ENCODE results near the gene DHPS.

DNA sequence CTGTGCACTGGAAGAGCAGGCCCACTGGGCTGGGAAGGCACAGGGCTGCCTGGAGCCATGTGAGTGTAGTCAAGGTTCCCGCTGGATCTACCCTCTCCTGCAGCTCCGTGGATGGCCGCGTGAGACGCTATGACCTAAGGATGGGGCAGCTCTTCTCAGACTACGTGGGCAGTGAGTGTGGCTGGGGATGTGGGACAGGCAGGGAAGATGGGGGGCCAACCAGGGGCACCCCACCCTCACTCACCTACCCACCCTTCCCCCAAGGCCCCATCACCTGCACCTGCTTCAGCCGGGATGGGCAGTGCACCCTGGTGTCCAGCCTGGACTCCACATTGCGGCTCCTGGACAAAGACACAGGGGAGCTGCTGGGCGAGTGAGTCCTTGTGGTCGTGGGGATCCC is 8.9 kb downstream of the DHPS start:
- TF ChIP-seq, protein P1, sequence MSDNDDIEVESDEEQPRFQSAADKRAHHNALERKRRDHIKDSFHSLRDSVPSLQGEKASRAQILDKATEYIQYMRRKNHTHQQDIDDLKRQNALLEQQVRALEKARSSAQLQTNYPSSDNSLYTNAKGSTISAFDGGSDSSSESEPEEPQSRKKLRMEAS (IDR thresholded peaks at IDR 0.05; ENCODE audit: insufficient read depth, insufficient read length), result no peak
- TF ChIP-seq MYC (IDR thresholded peaks at IDR 0.05; ENCODE audit: low read depth, low read length), result no peak
- TF ChIP-seq, protein P2, sequence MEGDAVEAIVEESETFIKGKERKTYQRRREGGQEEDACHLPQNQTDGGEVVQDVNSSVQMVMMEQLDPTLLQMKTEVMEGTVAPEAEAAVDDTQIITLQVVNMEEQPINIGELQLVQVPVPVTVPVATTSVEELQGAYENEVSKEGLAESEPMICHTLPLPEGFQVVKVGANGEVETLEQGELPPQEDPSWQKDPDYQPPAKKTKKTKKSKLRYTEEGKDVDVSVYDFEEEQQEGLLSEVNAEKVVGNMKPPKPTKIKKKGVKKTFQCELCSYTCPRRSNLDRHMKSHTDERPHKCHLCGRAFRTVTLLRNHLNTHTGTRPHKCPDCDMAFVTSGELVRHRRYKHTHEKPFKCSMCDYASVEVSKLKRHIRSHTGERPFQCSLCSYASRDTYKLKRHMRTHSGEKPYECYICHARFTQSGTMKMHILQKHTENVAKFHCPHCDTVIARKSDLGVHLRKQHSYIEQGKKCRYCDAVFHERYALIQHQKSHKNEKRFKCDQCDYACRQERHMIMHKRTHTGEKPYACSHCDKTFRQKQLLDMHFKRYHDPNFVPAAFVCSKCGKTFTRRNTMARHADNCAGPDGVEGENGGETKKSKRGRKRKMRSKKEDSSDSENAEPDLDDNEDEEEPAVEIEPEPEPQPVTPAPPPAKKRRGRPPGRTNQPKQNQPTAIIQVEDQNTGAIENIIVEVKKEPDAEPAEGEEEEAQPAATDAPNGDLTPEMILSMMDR (IDR thresholded peaks at IDR 0.05; ENCODE audit: extremely low read depth in 1 of 2, insufficient read depth in 1 of 2, low read depth in 1 of 2, low read length in 2 of 2), result no peak
- no peak for TF ChIP-seq EZH2 (IDR thresholded peaks at IDR 0.05; ENCODE audit: borderline replicate concordance, low read depth, low read length, severe bottlenecking)
- TF ChIP-seq POLR2A (IDR thresholded peaks at IDR 0.05; ENCODE audit: low read depth, low read length), result no peak
- TF ChIP-seq JUN (IDR thresholded peaks at IDR 0.05; ENCODE audit: borderline replicate concordance, insufficient read depth, insufficient read length, low read depth), result no peak
- no peak for TF ChIP-seq POLR2AphosphoS5 (IDR thresholded peaks at IDR 0.05; ENCODE audit: insufficient read depth, low read depth, low read length)
- TF ChIP-seq GATA2 (IDR thresholded peaks at IDR 0.05; ENCODE audit: insufficient read depth, insufficient read length, low read depth, low read length), result no peak
